Transverse colon (tissue), 4 donors: ENCODE data around the gene UBE2F.

Source experiments
- POLR2AphosphoS5 ChIP-seq, 3 donors: sonication (generic); formaldehyde crosslinking; IDR thresholded peaks; one replicate each; pipeline ENCODE4 v1.6.1; 2016; ENCODE audit warnings: antibody characterized with exemption in 3 of 3
- TF ChIP-seq, protein P1 (sequence below), 5 experiments: fragments of 200-600 bp in 3 of 5; fragments of 450-650 bp in 2 of 5; sonication (generic) in 3 of 5; IDR thresholded peaks; 1 replicate in 2 of 5; 2 replicates in 3 of 5; pipeline ENCODE4 v1.5.1; 2016 to 2017; ENCODE audit warnings: antibody characterized with exemption in 5 of 5, inconsistent platforms in 3 of 5, mild to moderate bottlenecking in 2 of 5, moderate library complexity in 1 of 5

DNA sequence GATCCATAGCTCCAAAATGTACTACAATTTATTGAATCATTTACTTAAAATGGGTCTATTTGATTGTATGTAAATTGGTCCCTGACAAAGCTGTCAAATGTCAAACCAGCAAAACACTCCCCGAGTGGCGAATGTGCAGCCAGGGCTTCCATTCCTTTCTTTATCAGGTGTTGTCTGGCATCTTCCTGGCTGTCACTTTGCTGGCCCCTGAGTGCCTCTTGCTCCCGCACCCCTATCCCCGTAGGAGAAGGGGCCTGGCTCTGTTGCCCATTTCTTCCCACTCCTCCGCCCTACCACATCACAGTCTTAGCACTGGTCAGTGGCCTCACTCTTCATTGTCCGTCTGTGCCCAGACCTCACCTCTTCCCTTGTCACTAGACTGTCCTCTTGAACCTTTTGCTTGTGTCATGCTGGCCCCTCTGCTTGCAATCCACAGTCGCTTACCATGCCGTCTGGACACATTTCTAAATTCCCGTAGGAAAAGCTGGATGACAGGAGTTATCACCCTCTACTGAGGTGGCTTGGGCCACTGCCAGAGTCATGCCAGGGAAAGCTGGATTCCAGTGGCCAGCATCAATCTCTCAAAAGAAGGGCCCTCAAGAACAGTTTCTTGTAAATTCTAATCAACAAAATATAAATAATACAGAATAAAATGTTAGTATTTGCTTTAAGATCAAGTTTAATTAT lies 15.4 kb downstream of the UBE2F start:
- TF ChIP-seq, protein P1, sequence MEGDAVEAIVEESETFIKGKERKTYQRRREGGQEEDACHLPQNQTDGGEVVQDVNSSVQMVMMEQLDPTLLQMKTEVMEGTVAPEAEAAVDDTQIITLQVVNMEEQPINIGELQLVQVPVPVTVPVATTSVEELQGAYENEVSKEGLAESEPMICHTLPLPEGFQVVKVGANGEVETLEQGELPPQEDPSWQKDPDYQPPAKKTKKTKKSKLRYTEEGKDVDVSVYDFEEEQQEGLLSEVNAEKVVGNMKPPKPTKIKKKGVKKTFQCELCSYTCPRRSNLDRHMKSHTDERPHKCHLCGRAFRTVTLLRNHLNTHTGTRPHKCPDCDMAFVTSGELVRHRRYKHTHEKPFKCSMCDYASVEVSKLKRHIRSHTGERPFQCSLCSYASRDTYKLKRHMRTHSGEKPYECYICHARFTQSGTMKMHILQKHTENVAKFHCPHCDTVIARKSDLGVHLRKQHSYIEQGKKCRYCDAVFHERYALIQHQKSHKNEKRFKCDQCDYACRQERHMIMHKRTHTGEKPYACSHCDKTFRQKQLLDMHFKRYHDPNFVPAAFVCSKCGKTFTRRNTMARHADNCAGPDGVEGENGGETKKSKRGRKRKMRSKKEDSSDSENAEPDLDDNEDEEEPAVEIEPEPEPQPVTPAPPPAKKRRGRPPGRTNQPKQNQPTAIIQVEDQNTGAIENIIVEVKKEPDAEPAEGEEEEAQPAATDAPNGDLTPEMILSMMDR (IDR thresholded peaks at IDR 0.05), result no peak
- no peak for TF ChIP-seq POLR2AphosphoS5 (IDR thresholded peaks at IDR 0.05)
